Neural progenitor cell (in vitro differentiated cells): ENCODE measurements around the gene ACOT2.

Experiments
- EZH2 ChIP-seq: fragments of 200-600 bp; sonication (generic); IDR thresholded peaks from 2 replicates; pipeline ENCODE4 v1.6.1; 2017; ENCODE audit warnings: antibody characterized with exemption, mild to moderate bottlenecking, moderate library complexity
- EZH2phosphoT487 ChIP-seq: fragments of 200-600 bp; sonication (generic); IDR thresholded peaks from 2 replicates; pipeline ENCODE4 v1.6.1; 2017; ENCODE audit warnings: antibody characterized with exemption
- TF ChIP-seq, protein P1 (sequence below): fragments of 200-600 bp; sonication (generic); IDR thresholded peaks from 2 replicates; pipeline ENCODE4 v1.5.1; 2017; ENCODE audit warnings: antibody characterized with exemption, mild to moderate bottlenecking

- TF ChIP-seq, protein P1, sequence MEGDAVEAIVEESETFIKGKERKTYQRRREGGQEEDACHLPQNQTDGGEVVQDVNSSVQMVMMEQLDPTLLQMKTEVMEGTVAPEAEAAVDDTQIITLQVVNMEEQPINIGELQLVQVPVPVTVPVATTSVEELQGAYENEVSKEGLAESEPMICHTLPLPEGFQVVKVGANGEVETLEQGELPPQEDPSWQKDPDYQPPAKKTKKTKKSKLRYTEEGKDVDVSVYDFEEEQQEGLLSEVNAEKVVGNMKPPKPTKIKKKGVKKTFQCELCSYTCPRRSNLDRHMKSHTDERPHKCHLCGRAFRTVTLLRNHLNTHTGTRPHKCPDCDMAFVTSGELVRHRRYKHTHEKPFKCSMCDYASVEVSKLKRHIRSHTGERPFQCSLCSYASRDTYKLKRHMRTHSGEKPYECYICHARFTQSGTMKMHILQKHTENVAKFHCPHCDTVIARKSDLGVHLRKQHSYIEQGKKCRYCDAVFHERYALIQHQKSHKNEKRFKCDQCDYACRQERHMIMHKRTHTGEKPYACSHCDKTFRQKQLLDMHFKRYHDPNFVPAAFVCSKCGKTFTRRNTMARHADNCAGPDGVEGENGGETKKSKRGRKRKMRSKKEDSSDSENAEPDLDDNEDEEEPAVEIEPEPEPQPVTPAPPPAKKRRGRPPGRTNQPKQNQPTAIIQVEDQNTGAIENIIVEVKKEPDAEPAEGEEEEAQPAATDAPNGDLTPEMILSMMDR, result no peak
- TF ChIP-seq EZH2 (no peak), EZH2phosphoT487 (no peak)
Observed at GRCh38 chr14:73620268-73620667, 51.3 kb downstream of the ACOT2 start.
